Epithelial cell of esophagus (primary cell): ENCODE measurements around the gene NEIL1.
"Not testable (repeated sequence)": the region's sequence is repeated elsewhere in the genome, so short reads cannot be mapped to it uniquely, and the experiment has no call there.

Source experiments
- DNase-seq: peaks from one replicate; pipeline ENCODE4 v3.0.0; 2010; ENCODE audit warnings: low read depth
- H3K4me3 ChIP-seq: 2 replicates; pipeline ENCODE4 v1.5.1; 2011; ENCODE audit warnings: mild to moderate bottlenecking, low read length, control low read depth
- CTCF ChIP-seq: IDR thresholded peaks from 2 replicates; pipeline ENCODE4 v1.5.1; 2011; ENCODE audit warnings: low read depth, mild to moderate bottlenecking, low read length, control low read depth, inconsistent platforms; ENCODE audit not compliant: insufficient read depth; ENCODE audit errors: missing control alignments

Gene NEIL1

GRCh38 chr15:75348562-75349350 is 1.9 kb downstream of the NEIL1 start:
- peak overlapping the region; percentile 86 for H3K4me3 ChIP-seq
- DNase-seq, result peak; percentile 26
- no peak for TF ChIP-seq CTCF

GRCh38 chr15:75349351-75349669 is 2.5 kb downstream of the NEIL1 start:
- not testable (repeated sequence) for DNase-seq, H3K4me3 ChIP-seq

- TF ChIP-seq CTCF, result no peak
- DNase-seq, result no peak
- H3K4me3 ChIP-seq, result no peak overlapping the region
These were observed 3.2 kb downstream of the NEIL1 start for GRCh38 chr15:75349851-75350588.

GRCh38 chr15:75350601-75351361 is 3.9 kb downstream of the NEIL1 start:
- TF ChIP-seq CTCF, result no peak
- no peak overlapping the region for H3K4me3 ChIP-seq

GRCh38 chr15:75352186-75353080 is 5.6 kb downstream of the NEIL1 start:
- no peak for TF ChIP-seq CTCF
- no peak overlapping the region for H3K4me3 ChIP-seq
- DNase-seq, result no peak

More at GRCh38 chr15:75350601-75351361, 3.9 kb downstream of the NEIL1 start:
- no peak for DNase-seq

GRCh38 chr15:75353604-75354003 is 6.8 kb downstream of the NEIL1 start:
- no peak for DNase-seq
- no peak overlapping the region for H3K4me3 ChIP-seq
- TF ChIP-seq CTCF, result no peak
